IPS-15b (cell line): Measurements from ENCODE around the gene GSG1L.

Experiments
- H3K27me3 ChIP-seq: one replicate; pipeline ENCODE4 v1.6.1; 2013; ENCODE audit warnings: low read length; ENCODE audit not compliant: control insufficient read depth, insufficient read depth
- H3K36me3 ChIP-seq: one replicate; pipeline ENCODE4 v1.6.1; 2013; ENCODE audit warnings: low read length; ENCODE audit not compliant: control insufficient read depth, insufficient read depth
- H3K4me1 ChIP-seq: one replicate; pipeline ENCODE4 v1.6.1; 2013; ENCODE audit warnings: mild to moderate bottlenecking, low read length; ENCODE audit not compliant: control insufficient read depth, insufficient read depth
- H3K4me3 ChIP-seq: one replicate; pipeline ENCODE4 v1.5.1; 2013; ENCODE audit warnings: low read depth, low read length
- H3K9ac ChIP-seq: one replicate; pipeline ENCODE4 v1.6.1; 2013; ENCODE audit warnings: low read depth, mild to moderate bottlenecking, low read length
- H3K9me3 ChIP-seq: one replicate; pipeline ENCODE4 v1.6.1; 2013; ENCODE audit warnings: mild to moderate bottlenecking, low read length; ENCODE audit not compliant: control insufficient read depth, insufficient read depth

GSG1L gene

DNA sequence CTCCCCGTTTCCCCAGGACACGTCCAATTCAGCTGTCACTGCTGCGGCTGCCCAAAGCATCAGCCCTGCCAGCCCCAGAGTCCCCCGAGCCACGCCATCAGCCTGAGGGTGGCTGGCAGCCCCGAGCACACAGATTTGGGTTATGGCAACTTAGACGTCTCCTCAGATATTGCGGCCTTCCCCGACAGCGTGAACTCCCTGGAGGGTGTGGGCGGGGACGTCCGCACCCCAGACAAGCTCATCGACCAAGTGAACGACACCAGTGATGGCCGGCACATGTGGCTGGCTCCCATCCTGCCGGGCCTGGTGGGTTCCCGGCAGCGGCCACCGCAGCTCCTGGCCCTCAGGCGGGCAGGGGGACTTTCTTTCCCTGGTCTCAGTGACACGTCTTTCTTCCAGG, 288.7 kb downstream of the GSG1L start:
- no peaks in the 10 kb centered on the region for H3K27me3 ChIP-seq
- no peak overlapping the region for H3K9ac ChIP-seq
- H3K4me3 ChIP-seq, result no peak overlapping the region
- no peaks in the 10 kb centered on the region for H3K9me3 ChIP-seq
- H3K36me3 ChIP-seq, result peaks cover 4% of the 10 kb centered on the region
- no peaks in the 10 kb centered on the region for H3K4me1 ChIP-seq

DNA sequence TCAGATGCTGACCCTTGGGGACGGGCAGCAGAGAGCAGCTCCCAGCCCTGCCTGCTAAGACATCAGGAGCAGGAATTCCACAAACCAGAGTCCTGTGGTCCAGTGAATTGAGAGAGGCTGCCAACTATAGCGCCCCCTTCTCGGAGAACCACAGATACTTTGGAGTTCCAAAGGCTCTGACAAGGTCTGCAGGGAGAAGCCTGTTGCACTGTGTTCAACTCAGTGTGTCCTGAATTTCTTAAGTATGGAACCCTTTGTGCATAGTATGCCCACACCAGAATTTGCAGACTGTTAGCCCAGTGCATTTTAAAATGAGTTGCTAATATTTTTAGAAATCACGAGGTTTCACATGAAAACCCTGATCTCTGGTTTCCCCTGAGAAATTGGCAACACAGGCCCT, 290.2 kb downstream of the GSG1L start:
- H3K4me1 ChIP-seq, result no peaks in the 10 kb centered on the region
- no peaks in the 10 kb centered on the region for H3K9me3 ChIP-seq
- H3K4me3 ChIP-seq, result no peak overlapping the region
- H3K9ac ChIP-seq, result no peak overlapping the region
- peaks cover 4% of the 10 kb centered on the region for H3K36me3 ChIP-seq
- H3K27me3 ChIP-seq, result no peaks in the 10 kb centered on the region

DNA sequence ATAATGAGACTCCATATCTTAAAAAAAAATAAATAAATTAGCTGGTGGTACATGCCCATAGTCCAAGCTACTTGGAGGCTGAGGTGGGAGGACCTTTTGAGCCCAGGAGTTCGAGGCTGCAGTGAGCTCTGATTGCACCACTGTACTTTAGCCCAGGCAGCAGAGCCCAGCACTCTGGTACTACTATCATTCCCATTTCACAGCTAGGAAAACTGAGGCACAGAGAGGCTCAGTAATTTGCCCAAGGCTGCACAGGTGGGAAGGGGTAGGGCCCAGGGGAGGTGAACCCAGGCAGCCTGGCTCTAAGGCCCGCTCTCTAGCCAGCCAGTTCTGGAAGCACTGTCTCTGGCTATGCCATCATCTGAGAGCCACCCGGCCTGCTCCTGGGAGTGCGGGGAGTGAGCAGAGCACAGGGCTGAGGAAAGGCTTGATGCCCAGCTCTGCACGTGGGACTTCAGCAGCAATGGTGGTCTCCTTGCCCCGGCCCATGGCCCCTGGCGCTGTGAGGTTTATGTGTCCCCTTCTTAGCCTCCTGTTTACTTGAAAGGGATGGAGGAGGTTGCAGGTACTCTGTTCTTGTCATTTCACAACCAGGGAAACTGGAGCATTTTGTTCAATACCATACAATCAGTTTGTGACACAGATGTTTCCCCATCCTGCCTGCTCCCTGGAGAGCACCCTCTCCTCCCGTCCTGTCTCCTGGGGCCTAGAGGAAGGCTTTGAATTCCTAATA, 291.3 kb downstream of the GSG1L start:
- H3K4me1 ChIP-seq, result no peaks in the 10 kb centered on the region
- peaks cover 4% of the 10 kb centered on the region for H3K36me3 ChIP-seq
- H3K27me3 ChIP-seq, result no peaks in the 10 kb centered on the region
- H3K9me3 ChIP-seq, result no peaks in the 10 kb centered on the region
- H3K4me3 ChIP-seq, result no peak overlapping the region
- no peak overlapping the region for H3K9ac ChIP-seq

DNA sequence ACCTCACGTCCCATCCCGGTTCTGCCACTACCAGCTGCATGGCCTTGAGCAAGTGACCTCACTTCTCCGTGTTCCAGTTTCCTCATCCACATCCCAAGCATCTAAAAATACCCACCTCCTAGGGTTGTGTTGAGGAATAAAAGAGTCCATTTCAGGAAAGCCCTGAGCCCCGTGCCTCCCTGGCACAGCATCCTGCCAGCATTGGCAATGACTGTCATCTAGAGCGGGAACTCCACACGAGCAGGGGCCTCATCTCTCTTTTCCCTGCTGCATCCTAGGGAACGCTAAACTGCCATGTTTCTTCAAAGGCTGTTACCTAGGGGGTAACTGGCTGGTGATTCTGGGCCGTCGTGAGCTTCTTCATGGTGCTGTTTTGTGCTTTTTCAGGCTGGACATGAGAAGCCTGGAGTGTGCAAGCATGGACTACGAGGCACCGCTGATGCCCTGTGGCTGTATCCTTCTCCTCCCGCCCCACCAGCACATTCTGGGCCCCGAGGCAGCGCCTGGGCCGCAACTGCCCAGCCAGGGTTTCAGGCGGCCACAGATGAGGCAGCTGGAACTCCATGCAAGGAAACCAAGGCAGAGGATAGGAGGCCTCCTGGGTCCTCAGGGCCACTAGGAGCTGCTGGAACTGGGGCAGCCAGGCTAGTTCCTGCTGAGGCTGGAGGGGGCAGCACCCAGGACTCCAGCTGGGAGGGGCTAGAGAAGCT, 292.2 kb downstream of the GSG1L start:
- no peak overlapping the region for H3K9ac ChIP-seq
- peaks cover 4% of the 10 kb centered on the region for H3K36me3 ChIP-seq
- no peaks in the 10 kb centered on the region for H3K9me3 ChIP-seq
- H3K4me1 ChIP-seq, result no peaks in the 10 kb centered on the region
- H3K4me3 ChIP-seq, result no peak overlapping the region
- no peaks in the 10 kb centered on the region for H3K27me3 ChIP-seq

DNA sequence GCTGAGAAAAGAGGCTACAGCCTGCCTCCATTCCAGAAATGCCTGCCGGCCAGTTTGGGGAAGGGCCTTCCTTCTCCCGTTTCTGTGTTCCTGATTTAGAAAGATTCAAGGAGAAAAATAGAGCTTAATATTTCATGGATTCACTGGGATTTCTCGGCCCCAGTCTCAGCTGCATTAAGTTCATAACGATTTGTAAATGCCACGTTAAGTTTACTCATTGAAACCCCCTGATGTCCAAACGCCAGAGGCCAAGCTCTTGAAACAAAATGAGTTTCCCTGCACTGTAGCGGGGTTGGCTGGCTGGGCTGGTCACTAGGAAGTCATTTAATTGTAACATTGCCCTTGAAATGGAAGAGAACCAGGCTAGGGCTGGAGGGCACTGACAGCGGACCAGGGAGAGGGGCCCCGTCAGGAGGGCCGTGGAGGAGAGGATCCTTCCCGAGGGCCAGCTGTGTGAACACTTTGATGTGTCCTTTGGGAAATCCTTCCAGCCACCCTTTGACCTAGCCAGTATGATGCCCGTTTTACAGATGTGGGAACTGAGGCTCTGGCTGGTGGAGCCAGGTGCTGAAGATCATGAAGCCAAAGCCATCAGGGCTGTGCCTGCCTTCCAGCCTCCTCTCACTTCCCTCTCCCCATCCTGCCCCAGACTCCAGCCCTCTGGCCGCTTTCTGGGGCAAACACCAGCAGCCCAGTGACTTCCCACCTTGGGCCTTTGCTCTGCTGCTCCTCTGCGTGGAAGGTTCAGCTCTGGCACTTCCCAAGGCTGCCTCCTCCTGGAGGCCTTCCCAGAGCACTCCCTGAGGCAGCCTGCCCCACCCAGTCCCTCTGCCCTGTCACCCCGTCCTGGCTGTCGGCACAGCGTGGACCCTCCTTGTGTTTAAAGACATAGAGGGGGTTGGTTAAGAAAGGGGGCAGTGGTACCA, 293.0 kb downstream of the GSG1L start:
- no peak overlapping the region for H3K9ac ChIP-seq
- H3K4me3 ChIP-seq, result no peak overlapping the region
- H3K36me3 ChIP-seq, result peaks cover 4% of the 10 kb centered on the region
- no peaks in the 10 kb centered on the region for H3K4me1 ChIP-seq
- H3K9me3 ChIP-seq, result no peaks in the 10 kb centered on the region
- no peaks in the 10 kb centered on the region for H3K27me3 ChIP-seq

DNA sequence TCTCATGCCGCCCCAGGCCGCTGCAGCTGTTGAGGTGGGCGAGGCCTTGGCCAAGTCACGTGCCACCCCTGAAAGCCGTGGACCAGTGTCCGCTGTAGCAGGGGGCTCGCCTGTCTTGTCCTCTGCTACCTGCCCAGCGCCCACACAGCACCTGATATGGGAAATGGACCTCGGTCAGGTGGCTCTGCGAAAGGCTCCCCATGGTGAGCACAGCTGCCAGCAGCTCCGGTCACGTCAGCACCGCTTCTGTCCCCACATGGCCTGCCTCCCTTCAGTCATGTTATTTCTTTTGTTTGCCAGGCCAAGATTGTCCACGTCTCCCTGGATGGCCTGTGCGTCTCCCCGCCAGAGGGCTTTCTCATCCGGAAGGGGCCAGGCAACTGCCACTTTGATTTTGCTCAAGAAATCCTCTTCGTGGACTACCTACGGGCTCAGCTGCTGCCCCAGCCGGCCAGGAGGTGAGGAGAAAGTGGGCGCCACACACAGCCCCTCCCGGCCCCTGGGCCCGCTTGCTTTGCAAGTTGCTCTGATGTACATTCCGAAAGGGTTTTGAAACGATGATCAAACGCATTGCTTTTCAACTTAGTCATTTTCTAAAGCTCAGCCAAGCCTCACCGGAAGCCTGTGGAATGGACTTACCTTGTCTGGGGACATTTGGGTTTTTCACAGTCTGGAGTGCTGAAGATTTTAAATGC, 293.8 kb downstream of the GSG1L start:
- no peak overlapping the region for H3K4me3 ChIP-seq
- peaks cover 4% of the 10 kb centered on the region for H3K36me3 ChIP-seq
- H3K9me3 ChIP-seq, result no peaks in the 10 kb centered on the region
- no peaks in the 10 kb centered on the region for H3K27me3 ChIP-seq
- H3K4me1 ChIP-seq, result no peaks in the 10 kb centered on the region
- H3K9ac ChIP-seq, result no peak overlapping the region

DNA sequence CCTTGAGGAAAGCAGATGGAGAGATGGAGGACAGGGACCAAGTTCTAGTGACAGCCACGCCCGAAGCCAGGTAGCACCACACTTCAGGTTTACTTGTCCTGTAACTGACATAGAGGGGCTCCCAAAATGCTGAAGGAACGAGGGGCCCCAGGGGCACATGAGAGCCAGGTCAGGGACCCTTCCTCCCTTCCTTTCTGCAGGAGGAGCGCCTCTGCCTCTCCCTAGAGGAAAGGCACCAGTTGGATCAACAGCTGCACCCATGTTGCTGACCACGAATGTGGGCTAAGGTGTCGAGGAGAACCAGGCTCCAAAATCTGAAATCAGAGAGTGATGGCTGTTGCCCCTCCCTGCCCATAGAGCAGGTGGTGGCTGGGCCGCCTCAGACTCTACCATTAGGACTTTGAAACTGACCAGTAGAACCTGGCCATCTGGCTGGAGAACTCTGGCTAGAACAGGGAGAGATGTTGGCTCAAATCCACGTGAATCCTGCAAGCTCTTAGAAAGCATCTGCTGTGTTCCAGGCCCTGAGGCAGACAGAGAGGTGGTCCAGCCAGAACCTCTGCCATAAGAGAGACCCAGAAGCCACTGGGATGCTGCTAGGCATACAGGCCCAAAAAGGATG, 294.8 kb downstream of the GSG1L start:
- Histone ChIP-seq H3K9ac (no peak overlapping the region), H3K27me3 (no peaks in the 10 kb centered on the region), H3K9me3 (no peaks in the 10 kb centered on the region), H3K4me3 (no peak overlapping the region), H3K36me3 (peaks cover 4% of the 10 kb centered on the region), H3K4me1 (no peaks in the 10 kb centered on the region)

DNA sequence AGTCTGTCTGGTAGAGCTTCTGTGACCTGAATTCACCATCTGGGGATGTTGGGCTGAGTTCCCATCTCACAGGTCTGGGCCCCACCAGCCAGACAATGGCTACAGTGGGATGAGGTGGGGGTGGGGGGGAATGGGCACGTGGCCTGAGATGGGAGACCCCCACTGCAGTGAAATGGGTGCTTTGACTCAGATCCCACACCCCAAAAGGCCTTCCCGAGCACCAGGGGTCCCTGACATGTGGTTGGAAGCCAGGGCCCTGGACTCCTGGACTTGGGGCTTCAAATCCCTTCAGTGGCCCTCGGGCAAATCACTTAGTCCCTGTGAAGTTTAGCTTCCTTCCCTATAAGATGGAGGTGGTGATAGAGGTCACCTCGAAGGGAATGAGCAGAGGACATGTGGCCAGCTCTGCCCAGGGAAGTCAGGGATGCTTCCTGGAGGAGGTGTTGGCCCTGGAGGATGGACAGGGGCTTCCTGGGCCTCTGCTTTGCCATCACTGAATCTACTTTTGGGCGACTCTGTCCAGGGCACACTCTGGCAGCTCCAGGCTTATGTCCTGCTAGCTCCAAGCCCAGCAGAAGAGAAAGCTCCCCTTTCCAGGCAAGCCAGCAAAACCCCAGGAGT, 295.4 kb downstream of the GSG1L start:
- Histone ChIP-seq H3K4me3 (no peak overlapping the region), H3K27me3 (no peaks in the 10 kb centered on the region), H3K9ac (no peak overlapping the region), H3K9me3 (no peaks in the 10 kb centered on the region), H3K4me1 (no peaks in the 10 kb centered on the region), H3K36me3 (peaks cover 4% of the 10 kb centered on the region)

DNA sequence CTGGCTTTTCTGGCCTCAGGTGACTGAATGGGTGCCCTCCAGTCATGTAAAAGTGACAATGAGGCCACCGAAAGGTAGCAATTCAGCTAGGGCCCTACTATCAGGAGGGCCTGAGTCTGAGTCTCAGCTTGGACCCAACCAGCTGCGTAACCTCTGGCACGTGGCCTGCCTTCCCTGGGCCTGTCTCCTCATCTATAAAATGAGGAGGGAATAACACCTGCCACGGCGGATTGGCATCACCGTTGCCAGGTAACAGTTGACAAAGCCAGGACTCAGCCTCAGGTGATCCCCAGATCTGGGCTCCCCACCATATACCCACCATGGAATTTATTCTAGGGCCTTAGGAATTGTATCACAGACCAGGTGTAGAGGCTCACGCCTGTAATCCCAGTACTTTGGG, 296.4 kb downstream of the GSG1L start:
- no peaks in the 10 kb centered on the region for H3K9me3 ChIP-seq
- no peak overlapping the region for H3K4me3 ChIP-seq
- H3K9ac ChIP-seq, result no peak overlapping the region
- H3K4me1 ChIP-seq, result no peaks in the 10 kb centered on the region
- peaks cover 4% of the 10 kb centered on the region for H3K36me3 ChIP-seq
- H3K27me3 ChIP-seq, result no peaks in the 10 kb centered on the region

DNA sequence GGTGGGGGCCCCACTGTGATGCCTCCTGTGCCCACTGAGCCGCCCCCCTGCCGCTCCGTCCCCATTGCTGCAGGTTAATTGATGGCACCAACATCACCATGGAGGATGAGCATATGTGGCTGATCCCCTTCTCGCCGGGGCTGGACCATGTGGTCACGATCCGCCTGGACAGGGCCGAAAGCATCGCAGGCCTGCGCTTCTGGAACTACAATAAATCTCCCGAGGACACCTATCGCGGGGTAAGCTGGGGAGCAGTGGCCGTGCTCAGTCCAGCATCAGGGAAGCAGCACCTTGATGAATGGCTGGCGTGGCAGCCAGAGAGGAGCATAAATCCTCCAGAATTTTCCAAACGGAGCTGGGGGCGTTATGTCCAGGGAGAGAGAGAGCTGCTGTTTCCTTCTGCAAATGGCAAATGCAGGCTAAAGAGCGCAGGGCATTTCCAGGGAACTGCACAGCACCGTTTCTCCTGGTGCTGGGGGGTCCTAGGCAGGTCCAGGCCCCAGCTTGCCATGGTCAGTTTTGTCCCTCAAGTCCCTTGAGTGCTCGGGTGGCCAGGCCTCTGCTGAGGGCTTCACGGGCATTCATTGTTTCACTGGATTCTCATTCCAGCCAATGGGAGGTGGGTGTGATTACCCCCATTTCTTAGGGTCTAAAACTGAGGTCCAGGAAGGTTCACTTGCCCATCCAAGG, 297.1 kb downstream of the GSG1L start:
- Histone ChIP-seq H3K27me3 (no peaks in the 10 kb centered on the region), H3K36me3 (no peaks in the 10 kb centered on the region), H3K9me3 (no peaks in the 10 kb centered on the region), H3K4me1 (no peaks in the 10 kb centered on the region), H3K9ac (no peak overlapping the region), H3K4me3 (no peak overlapping the region)
